ENCODE data around the gene CIAPIN1.
"Not testable (repeated sequence)": the region's sequence is repeated elsewhere in the genome, so short reads cannot be mapped to it uniquely, and the experiment has no call there.

Gene CIAPIN1

DNA sequence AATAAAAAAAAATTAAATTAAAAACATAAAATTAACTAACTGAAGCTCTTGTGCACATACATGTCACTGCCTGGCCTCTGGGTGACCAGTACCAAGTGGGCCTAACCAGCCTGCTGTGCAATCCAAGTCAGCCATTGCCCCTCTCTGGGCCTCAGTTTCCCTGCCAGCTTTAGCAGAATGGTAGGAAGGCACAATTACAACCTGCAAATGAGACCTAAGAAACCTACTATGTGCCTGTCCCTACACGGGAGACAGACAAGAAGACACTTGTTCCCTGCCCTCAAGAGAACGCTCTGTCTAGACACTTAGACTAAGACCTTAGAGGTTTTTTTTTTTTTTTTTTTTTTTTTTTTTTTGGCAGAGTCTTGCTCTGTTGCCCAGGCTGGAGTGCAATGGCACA is 1.7 kb downstream of the CIAPIN1 start:
- no peaks in the 10 kb centered on the region for H3K9me3 ChIP-seq
- TF ChIP-seq, protein P1, sequence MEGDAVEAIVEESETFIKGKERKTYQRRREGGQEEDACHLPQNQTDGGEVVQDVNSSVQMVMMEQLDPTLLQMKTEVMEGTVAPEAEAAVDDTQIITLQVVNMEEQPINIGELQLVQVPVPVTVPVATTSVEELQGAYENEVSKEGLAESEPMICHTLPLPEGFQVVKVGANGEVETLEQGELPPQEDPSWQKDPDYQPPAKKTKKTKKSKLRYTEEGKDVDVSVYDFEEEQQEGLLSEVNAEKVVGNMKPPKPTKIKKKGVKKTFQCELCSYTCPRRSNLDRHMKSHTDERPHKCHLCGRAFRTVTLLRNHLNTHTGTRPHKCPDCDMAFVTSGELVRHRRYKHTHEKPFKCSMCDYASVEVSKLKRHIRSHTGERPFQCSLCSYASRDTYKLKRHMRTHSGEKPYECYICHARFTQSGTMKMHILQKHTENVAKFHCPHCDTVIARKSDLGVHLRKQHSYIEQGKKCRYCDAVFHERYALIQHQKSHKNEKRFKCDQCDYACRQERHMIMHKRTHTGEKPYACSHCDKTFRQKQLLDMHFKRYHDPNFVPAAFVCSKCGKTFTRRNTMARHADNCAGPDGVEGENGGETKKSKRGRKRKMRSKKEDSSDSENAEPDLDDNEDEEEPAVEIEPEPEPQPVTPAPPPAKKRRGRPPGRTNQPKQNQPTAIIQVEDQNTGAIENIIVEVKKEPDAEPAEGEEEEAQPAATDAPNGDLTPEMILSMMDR (IDR thresholded peaks at IDR 0.05; ENCODE audit: low read depth, low read length), result no peak
- no peaks in the 10 kb centered on the region for H3K4me1 ChIP-seq
- H3K27me3 ChIP-seq, result no peaks in the 10 kb centered on the region
- DNase-seq, result no peak
- no peak overlapping the region for H3K4me3 ChIP-seq (ENCODE audit: low read depth, low read length)
- H3K36me3 ChIP-seq, result peaks cover 10% of the 10 kb centered on the region

DNA sequence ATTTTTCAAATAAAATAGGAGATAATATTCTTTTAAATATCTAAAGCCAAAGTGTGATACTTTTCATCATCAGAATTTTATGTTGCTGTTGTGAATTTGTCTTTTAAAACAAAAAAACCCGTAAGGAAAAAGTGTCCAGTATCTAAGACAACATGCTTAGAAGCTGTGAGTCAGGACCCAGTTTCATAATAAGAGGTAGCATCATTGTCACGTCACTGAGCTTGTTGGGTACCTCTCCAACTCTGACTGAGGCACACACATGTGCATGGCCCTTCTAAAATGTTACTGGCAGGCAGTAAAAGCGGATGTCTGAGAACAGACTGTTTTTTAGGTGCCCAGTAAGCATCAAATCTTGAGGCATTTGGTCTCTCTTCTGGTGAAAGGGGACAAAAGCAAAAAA is 2.5 kb downstream of the CIAPIN1 start:
- Histone ChIP-seq H3K4me3 (ENCODE audit: low read depth, low read length) (no peak overlapping the region), H3K27me3 (no peaks in the 10 kb centered on the region), H3K4me1 (no peaks in the 10 kb centered on the region), H3K36me3 (peaks cover 18% of the 10 kb centered on the region), H3K9me3 (no peaks in the 10 kb centered on the region)
- no peak for DNase-seq
- TF ChIP-seq, protein P1 (IDR thresholded peaks at IDR 0.05; ENCODE audit: low read depth, low read length), result no peak

DNA sequence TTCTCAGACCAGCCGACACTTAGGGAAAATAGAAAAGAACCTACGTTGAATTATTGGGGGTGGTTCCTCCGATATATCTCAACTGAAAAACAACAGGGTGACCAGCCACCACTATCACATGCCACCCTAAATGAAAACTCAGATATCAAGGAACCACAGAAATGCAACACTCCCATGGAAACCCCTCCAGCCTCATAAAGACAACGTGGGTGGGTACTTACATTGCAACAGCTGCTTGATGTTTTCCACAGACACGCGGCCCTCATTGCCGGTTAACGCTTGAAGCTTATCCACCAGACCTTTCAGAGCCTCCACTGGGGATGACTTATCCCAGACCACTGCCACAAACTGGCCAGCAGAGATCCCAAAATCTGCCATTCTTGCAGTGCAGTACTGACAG is 6.6 kb downstream of the CIAPIN1 start:
- not testable (repeated sequence) for H3K27me3 ChIP-seq; DNase-seq; H3K4me1 ChIP-seq; H3K4me3 ChIP-seq (ENCODE audit: low read depth, low read length); H3K9me3 ChIP-seq
- peaks cover 50% of the 10 kb centered on the region for H3K36me3 ChIP-seq

DNA sequence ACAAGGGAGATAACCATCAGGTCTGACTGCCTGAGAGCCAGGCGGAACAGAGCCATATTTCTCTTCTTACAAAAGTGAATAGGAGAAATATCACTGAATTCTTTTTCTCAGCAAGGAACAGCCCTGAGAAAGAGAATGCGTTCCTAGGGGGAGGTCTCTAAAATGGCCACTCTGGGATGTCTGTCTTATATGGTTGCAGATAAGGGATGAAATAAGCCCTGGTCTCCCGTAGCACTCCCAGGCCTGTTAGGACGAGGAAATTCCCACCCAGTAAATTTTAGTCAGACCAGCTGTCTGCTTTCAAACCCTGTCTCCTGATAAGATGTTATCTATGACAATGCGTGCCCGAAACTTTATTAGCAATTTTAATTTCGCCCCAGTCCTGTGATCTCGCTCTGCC is 7.2 kb downstream of the CIAPIN1 start:
- H3K4me1 ChIP-seq; H3K27me3 ChIP-seq; DNase-seq; H3K9me3 ChIP-seq; H3K4me3 ChIP-seq (ENCODE audit: low read depth, low read length): not testable (repeated sequence)
- H3K36me3 ChIP-seq, result peaks cover 56% of the 10 kb centered on the region

DNA sequence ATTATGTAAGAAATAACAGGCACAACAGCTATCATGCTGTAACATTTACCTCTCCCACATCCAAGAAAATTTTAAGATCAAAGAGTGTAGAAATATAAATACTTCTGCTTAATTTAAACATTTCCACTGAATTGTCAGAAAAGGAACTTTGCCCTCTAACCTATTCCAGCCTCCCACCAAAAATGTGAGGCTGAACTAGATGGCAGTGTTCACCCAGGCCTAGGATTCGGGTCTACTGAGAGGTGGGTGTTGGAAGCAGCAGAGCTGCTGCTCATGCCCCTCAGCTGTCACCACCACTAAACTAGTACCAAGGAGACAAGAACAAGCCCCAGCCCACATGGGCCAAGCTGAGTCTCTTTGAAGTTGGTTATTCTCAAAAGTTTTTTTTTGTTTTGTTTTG is 11.3 kb downstream of the CIAPIN1 start:
- DNase-seq, result no peak
- no peak overlapping the region for H3K4me3 ChIP-seq (ENCODE audit: low read depth, low read length)
- H3K4me1 ChIP-seq, result no peaks in the 10 kb centered on the region
- no peaks in the 10 kb centered on the region for H3K9me3 ChIP-seq
- H3K27me3 ChIP-seq, result no peaks in the 10 kb centered on the region
- TF ChIP-seq, protein P1 (IDR thresholded peaks at IDR 0.05; ENCODE audit: low read depth, low read length), result no peak
- peaks cover 85% of the 10 kb centered on the region for H3K36me3 ChIP-seq

DNA sequence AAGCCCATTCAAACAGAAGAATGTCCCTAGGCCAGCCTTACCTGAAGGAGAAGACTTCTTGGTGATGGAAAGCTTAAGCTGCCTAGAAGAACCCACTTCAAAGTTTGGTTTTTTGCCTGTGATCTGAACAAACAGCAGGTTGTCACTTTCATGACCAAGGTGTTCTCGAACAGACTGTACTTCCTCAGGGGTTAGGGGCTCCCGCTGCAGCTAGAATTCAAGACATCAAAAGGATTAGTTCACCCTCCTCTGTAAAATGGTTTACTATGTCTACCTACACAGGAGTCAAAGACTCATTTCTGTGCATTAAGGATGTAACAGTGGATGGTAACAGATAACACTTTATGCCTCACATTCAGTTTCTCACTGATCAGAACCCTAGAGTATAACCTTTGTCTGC is 13.2 kb downstream of the CIAPIN1 start:
- H3K4me3 ChIP-seq (ENCODE audit: low read depth, low read length), result no peak overlapping the region
- H3K9me3 ChIP-seq, result no peaks in the 10 kb centered on the region
- peaks cover 82% of the 10 kb centered on the region for H3K36me3 ChIP-seq
- H3K27me3 ChIP-seq, result no peaks in the 10 kb centered on the region
- DNase-seq, result no peak
- H3K4me1 ChIP-seq, result no peaks in the 10 kb centered on the region
- TF ChIP-seq, protein P1 (IDR thresholded peaks at IDR 0.05; ENCODE audit: low read depth, low read length), result no peak

DNA sequence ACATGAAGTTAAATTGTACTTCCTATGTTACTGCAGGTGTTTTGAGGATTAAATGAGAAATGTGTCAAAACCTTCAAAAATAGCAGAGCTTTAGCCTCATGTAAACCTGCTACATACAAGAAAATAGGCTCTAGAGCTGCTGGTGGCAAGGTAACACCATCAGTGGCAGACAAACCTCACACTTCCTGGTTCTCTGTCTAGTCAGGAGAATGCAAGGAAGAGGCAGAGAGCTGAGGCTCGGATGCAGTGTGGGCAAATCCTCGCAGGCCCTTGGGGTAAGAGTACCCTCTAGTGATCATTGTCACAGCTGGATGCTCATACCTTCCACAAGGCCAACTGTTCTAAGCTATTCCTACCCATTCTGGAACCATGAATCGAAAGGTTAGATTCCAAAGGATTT is 14.2 kb downstream of the CIAPIN1 start:
- Histone ChIP-seq H3K4me1 (no peaks in the 10 kb centered on the region), H3K4me3 (ENCODE audit: low read depth, low read length) (no peak overlapping the region), H3K27me3 (no peaks in the 10 kb centered on the region), H3K9me3 (no peaks in the 10 kb centered on the region), H3K36me3 (peaks cover 75% of the 10 kb centered on the region)
- TF ChIP-seq, protein P1 (IDR thresholded peaks at IDR 0.05; ENCODE audit: low read depth, low read length), result no peak
- no peak for DNase-seq
